Smooth muscle cell (in vitro differentiated cells): Measurements from ENCODE around the gene NRF1. TPM values are rescaled to one million over a fixed set of nuclear protein-coding genes. Genes with fewer than 3 reads are reported as not detected.

Experiments used
- DNase-seq: peaks from one replicate; lab custom pipeline; 2025; ENCODE audit not compliant: unreplicated experiment; lab: John Stamatoyannopoulos, UW
- H2AFZ ChIP-seq: fragments of 200-600 bp; sonication (generic); 2 replicates; pipeline ENCODE4 v1.6.0; 2016; ENCODE audit warnings: antibody characterized with exemption, low read depth, mild to moderate bottlenecking
- H3F3A ChIP-seq: fragments of 200-600 bp; sonication (generic); 2 replicates; pipeline ENCODE4 v1.6.0; 2017; ENCODE audit warnings: antibody characterized with exemption, low read depth
- H3K27ac ChIP-seq: fragments of 200-600 bp; sonication (generic); 2 replicates; pipeline ENCODE4 v1.5.1; 2016; ENCODE audit warnings: low read depth, mild to moderate bottlenecking
- H3K27me3 ChIP-seq: fragments of 200-600 bp; sonication (generic); 2 replicates; pipeline ENCODE4 v1.6.1; 2016; ENCODE audit warnings: low read depth, mild to moderate bottlenecking
- H3K36me3 ChIP-seq: fragments of 200-600 bp; sonication (generic); 2 replicates; pipeline ENCODE4 v1.5.1; 2016; ENCODE audit warnings: low read depth
- H3K4me1 ChIP-seq: fragments of 200-600 bp; sonication (generic); 2 replicates; pipeline ENCODE4 v1.5.1; 2016; ENCODE audit warnings: low read depth
- H3K4me2 ChIP-seq: fragments of 200-600 bp; sonication (generic); 2 replicates; pipeline ENCODE4 v1.6.0; 2016; ENCODE audit warnings: mild to moderate bottlenecking
- H3K4me3 ChIP-seq: fragments of 200-600 bp; sonication (generic); 2 replicates; pipeline ENCODE4 v1.5.1; 2016; ENCODE audit warnings: mild to moderate bottlenecking
- H3K79me2 ChIP-seq: fragments of 200-600 bp; sonication (generic); 2 replicates; pipeline ENCODE4 v1.6.0; 2016; ENCODE audit warnings: low read depth, mild to moderate bottlenecking
- H3K9ac ChIP-seq: fragments of 200-600 bp; sonication (generic); 2 replicates; pipeline ENCODE4 v1.6.0; 2016; ENCODE audit warnings: low read depth
- H3K9me3 ChIP-seq: fragments of 200-600 bp; sonication (generic); replicated peaks from 2 replicates; pipeline ENCODE4 v1.5.1; 2016; ENCODE audit warnings: low read depth
- H4K20me1 ChIP-seq: fragments of 200-600 bp; sonication (generic); 2 replicates; pipeline ENCODE4 v1.6.0; 2016; ENCODE audit warnings: low read depth
- WGBS: methylation state at CpG from one replicate; pipeline ENCODE4 v1.1.7; 2016; ENCODE audit warnings: low lambda C conversion rate; 5-methylcytosine and 5-hydroxymethylcytosine counted together
- polyA plus RNA-seq: library from polyadenylated mRNA; unstranded; fragments of >200 nt; fragmentation: Nextera tagmentation; extraction: Ambion mirVana; gene quantifications from 2 replicates; pipeline ENCODE4 v1.2.1, GENCODE V29; 2016
- total RNA-seq: library from RNA; depleted of rRNA; stranded (reverse); fragments of >200 nt; gene quantifications from 2 replicates; pipeline ENCODE4 v1.2.3, GENCODE V29; 2014
- TF ChIP-seq, protein P1 (sequence below): fragments of 200-600 bp; sonication (generic); IDR thresholded peaks from 2 replicates; pipeline ENCODE4 v1.5.1; 2017; ENCODE audit warnings: borderline replicate concordance, mild to moderate bottlenecking, antibody characterized with exemption; ENCODE audit not compliant: insufficient read depth, poor library complexity, severe bottlenecking

Gene NRF1
- total and polyA plus RNA-seq, 2 experiments from 2014 or later, result 8.9 to 13.4 TPM

DNA sequence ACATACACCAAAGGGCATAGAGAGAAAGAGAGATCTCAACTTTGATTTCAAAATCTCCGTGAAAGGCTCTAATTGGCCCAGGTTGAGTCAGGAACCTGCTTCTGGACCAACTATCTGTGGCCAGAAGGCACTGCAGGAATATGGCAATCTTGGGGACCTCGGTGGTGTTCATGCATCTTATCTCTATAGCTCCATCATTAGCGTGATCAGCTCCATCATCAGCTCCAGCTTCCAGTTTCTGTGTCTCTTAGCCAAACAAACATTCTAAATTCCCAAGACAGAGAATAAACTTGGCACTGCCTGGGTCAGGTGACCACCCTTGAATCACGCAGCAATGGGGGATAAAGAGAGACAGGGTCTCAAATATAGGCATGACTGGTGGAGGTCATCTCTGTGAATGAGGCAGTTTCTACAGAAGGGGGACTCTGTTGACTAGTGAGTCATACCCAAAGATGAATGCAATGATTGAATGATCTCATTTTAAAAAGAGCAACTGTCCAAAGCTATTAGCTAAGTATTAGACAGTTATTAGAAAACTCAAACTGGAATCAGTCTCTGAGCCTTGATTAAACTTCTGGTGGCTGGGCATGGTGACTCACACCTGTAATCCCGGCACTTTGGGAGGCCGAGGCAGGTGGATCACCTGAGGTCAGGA, 5.4 kb upstream of the NRF1 start:
- H3K27me3 ChIP-seq, result no peaks in the 10 kb centered on the region
- no peak overlapping the region for H3K4me3 ChIP-seq
- no peak overlapping the region for H2AFZ ChIP-seq
- TF ChIP-seq, protein P1, sequence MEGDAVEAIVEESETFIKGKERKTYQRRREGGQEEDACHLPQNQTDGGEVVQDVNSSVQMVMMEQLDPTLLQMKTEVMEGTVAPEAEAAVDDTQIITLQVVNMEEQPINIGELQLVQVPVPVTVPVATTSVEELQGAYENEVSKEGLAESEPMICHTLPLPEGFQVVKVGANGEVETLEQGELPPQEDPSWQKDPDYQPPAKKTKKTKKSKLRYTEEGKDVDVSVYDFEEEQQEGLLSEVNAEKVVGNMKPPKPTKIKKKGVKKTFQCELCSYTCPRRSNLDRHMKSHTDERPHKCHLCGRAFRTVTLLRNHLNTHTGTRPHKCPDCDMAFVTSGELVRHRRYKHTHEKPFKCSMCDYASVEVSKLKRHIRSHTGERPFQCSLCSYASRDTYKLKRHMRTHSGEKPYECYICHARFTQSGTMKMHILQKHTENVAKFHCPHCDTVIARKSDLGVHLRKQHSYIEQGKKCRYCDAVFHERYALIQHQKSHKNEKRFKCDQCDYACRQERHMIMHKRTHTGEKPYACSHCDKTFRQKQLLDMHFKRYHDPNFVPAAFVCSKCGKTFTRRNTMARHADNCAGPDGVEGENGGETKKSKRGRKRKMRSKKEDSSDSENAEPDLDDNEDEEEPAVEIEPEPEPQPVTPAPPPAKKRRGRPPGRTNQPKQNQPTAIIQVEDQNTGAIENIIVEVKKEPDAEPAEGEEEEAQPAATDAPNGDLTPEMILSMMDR, result no peak
- H3F3A ChIP-seq, result no peaks in the 10 kb centered on the region
- H3K9ac ChIP-seq, result no peak overlapping the region
- no peak for DNase-seq
- no peaks in the 10 kb centered on the region for H3K9me3 ChIP-seq
- no peaks in the 10 kb centered on the region for H3K36me3 ChIP-seq
- WGBS, result 94% methylated on average over 6 of the region's 6 CpGs
- no peak overlapping the region for H3K4me2 ChIP-seq
- H3K4me1 ChIP-seq, result peaks cover 5% of the 10 kb centered on the region
- peaks cover 7% of the 10 kb centered on the region for H3K79me2 ChIP-seq
- no peaks in the 10 kb centered on the region for H4K20me1 ChIP-seq
- no peak overlapping the region for H3K27ac ChIP-seq

DNA sequence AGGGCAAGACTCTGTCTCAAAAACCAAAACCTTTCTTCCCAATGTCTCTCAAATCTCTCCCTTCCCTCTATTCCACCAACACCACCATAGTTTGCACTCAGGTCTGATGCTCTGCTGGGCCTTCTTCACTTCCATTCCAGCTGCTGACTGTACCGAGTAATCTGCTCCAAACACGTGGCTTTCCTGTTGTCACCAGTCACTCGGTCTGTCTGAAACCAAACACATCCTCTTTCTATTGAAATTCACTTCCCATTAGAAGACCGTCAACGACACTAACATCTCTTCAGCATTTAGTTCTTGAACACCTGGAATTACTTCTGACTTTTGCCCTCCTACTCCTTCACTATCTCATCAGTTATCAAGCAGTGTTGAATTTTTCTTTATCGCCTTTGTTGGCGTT, 4.7 kb upstream of the NRF1 start:
- no peak overlapping the region for H3K4me3 ChIP-seq
- no peak overlapping the region for H2AFZ ChIP-seq
- no peak overlapping the region for H3K27ac ChIP-seq
- TF ChIP-seq, protein P1, result no peak
- H3K4me1 ChIP-seq, result peaks cover 5% of the 10 kb centered on the region
- H3K4me2 ChIP-seq, result no peak overlapping the region
- no peaks in the 10 kb centered on the region for H3F3A ChIP-seq
- DNase-seq, result no peak
- no peak overlapping the region for H3K9ac ChIP-seq
- H3K27me3 ChIP-seq, result no peaks in the 10 kb centered on the region
- 93% methylated on average over 7 of the region's 7 CpGs for WGBS
- peaks cover 8% of the 10 kb centered on the region for H3K79me2 ChIP-seq
- H3K36me3 ChIP-seq, result no peaks in the 10 kb centered on the region
- H3K9me3 ChIP-seq, result no peaks in the 10 kb centered on the region
- H4K20me1 ChIP-seq, result no peaks in the 10 kb centered on the region

DNA sequence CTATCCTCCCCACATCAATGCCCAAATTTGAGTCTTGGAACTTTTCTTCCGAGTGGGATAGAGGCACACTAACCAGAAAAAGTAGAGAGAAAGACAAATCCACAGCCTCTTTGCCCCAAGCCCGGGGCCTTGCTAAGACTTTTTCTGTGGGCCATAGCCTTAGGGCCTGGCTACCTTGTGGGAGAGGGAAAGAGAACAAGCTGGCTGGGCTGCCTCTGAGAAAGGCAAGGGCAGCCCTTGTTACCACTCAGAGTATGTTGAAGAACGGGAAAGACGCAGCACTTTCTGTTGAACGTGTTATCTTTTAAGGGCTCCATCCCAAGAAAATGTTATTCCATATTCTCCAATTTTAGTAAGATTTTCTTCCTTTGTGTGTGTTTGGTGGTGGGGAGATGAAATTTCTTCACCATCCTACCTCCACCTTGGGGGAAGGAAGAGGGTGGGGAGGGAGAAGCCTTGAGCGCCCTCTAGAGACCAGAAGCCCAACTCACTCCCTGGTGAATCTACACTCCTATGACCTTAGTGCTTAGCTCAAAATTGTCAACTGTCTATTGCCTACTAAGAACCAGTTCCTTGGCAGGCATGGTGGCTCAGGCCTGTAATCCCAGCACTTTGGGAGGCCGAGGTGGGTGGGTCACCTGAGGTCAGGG, 3.9 kb upstream of the NRF1 start:
- peaks cover 2% of the 10 kb centered on the region for H4K20me1 ChIP-seq
- no peak overlapping the region for H3K27ac ChIP-seq
- H3K9ac ChIP-seq, result no peak overlapping the region
- H3K9me3 ChIP-seq, result no peaks in the 10 kb centered on the region
- peaks cover 5% of the 10 kb centered on the region for H3K4me1 ChIP-seq
- H3K27me3 ChIP-seq, result no peaks in the 10 kb centered on the region
- no peak overlapping the region for H3K4me2 ChIP-seq
- H3K79me2 ChIP-seq, result peaks cover 11% of the 10 kb centered on the region
- TF ChIP-seq, protein P1, result peak; percentile 39
- DNase-seq, result no peak
- no peaks in the 10 kb centered on the region for H3K36me3 ChIP-seq
- H2AFZ ChIP-seq, result no peak overlapping the region
- H3K4me3 ChIP-seq, result no peak overlapping the region
- H3F3A ChIP-seq, result no peaks in the 10 kb centered on the region
- 73% methylated on average over 7 of the region's 7 CpGs for WGBS
